DND-41 (cell line): ENCODE measurements around the gene MRPS23.

Source experiments
- ATAC-seq: fragments of 200-7000 bp; cut with Tn5 transposase; 3 replicates; pipeline ENCODE4 v1.9.1; 2021; ENCODE audit warnings: low read depth; ENCODE audit not compliant: insufficient read depth
- DNase-seq: peaks from one replicate; pipeline ENCODE4 v3.0.0-alpha.2; 2020
- H2AFZ ChIP-seq: 2 replicates; pipeline ENCODE4 v1.6.0; 2012; ENCODE audit warnings: low read depth, low read length
- H3K27ac ChIP-seq: 2 replicates; pipeline ENCODE4 v1.5.1; 2012; ENCODE audit warnings: low read length, inconsistent platforms
- H3K27me3 ChIP-seq: fragments of 200-600 bp; sonication (generic); 2 replicates; pipeline ENCODE4 v1.6.0; 2012; ENCODE audit warnings: low read length, mild to moderate bottlenecking, inconsistent platforms; ENCODE audit not compliant: insufficient read depth, poor library complexity
- H3K36me3 ChIP-seq: 2 replicates; pipeline ENCODE4 v1.5.1; 2012; ENCODE audit warnings: low read length, inconsistent platforms; ENCODE audit not compliant: insufficient read depth
- H3K4me1 ChIP-seq: 2 replicates; pipeline ENCODE4 v1.5.1; 2012; ENCODE audit warnings: mild to moderate bottlenecking, low read length; ENCODE audit not compliant: insufficient read depth
- H3K4me2 ChIP-seq: 2 replicates; pipeline ENCODE4 v1.6.0; 2012; ENCODE audit warnings: mild to moderate bottlenecking, moderate library complexity, low read length, inconsistent platforms; ENCODE audit not compliant: insufficient read depth
- H3K4me3 ChIP-seq, 2 experiments: fragments of 200-600 bp in 1 of 2; shearing (Covaris generic) in 1 of 2; 2 replicates each; pipeline ENCODE4 v1.5.1; 2012 to 2016; ENCODE audit warnings: inconsistent platforms in 2 of 2, low read length in 2 of 2, mild to moderate bottlenecking in 2 of 2, low read depth in 1 of 2, moderate library complexity in 1 of 2
- H3K79me2 ChIP-seq: 2 replicates; pipeline ENCODE4 v1.6.0; 2012; ENCODE audit warnings: low read length, inconsistent platforms; ENCODE audit not compliant: insufficient read depth
- H3K9ac ChIP-seq: 2 replicates; pipeline ENCODE4 v1.6.0; 2012; ENCODE audit warnings: low read depth, mild to moderate bottlenecking, inconsistent platforms, low read length, moderate library complexity
- H3K9me3 ChIP-seq: 2 replicates; pipeline ENCODE4 v1.5.1; 2012; ENCODE audit warnings: low read length, moderate library complexity, mild to moderate bottlenecking, inconsistent platforms; ENCODE audit not compliant: insufficient read depth, severe bottlenecking
- H4K20me1 ChIP-seq: 2 replicates; pipeline ENCODE4 v1.6.0; 2012; ENCODE audit warnings: low read length; ENCODE audit not compliant: insufficient read depth
- EZH2 ChIP-seq: IDR thresholded peaks from 3 replicates; pipeline ENCODE4 v1.6.1; 2012; ENCODE audit warnings: borderline replicate concordance, low read depth, mild to moderate bottlenecking, moderate library complexity, low read length, inconsistent platforms; ENCODE audit not compliant: severe bottlenecking
- TF ChIP-seq, protein P1 (sequence below): IDR thresholded peaks from 2 replicates; pipeline ENCODE4 v1.5.1; 2012; ENCODE audit warnings: borderline replicate concordance, low read length, moderate library complexity, mild to moderate bottlenecking; ENCODE audit not compliant: poor library complexity, severe bottlenecking; ENCODE audit errors: extremely low read depth

The MRPS23 gene

DNA sequence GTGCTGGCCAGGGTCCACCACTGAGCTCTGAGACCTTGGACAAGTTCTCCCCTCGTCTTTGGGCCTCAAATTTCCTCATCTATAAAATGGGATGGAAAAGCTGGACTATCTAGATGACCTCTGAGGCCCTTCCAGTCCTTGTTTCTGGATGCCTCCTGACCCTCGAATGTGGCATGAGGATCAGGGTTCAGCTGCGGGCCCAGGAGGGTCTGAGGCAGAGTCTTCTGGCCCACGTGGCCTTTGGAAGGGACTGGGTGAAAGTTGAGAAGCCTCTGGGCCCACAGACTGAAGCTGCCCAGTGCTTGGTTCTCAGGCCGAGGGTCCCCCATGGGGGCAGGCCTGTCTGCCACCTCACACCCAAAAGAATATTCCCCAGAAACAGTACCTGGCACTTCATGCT lies 16.9 kb upstream of the MRPS23 start:
- H3K4me3 ChIP-seq = no peak overlapping the region
- TF ChIP-seq EZH2 = no peak
- TF ChIP-seq, protein P1, sequence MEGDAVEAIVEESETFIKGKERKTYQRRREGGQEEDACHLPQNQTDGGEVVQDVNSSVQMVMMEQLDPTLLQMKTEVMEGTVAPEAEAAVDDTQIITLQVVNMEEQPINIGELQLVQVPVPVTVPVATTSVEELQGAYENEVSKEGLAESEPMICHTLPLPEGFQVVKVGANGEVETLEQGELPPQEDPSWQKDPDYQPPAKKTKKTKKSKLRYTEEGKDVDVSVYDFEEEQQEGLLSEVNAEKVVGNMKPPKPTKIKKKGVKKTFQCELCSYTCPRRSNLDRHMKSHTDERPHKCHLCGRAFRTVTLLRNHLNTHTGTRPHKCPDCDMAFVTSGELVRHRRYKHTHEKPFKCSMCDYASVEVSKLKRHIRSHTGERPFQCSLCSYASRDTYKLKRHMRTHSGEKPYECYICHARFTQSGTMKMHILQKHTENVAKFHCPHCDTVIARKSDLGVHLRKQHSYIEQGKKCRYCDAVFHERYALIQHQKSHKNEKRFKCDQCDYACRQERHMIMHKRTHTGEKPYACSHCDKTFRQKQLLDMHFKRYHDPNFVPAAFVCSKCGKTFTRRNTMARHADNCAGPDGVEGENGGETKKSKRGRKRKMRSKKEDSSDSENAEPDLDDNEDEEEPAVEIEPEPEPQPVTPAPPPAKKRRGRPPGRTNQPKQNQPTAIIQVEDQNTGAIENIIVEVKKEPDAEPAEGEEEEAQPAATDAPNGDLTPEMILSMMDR = no peak
- no peak overlapping the region for H3K9ac ChIP-seq
- ATAC-seq = no peak
- H3K36me3 ChIP-seq = no peaks in the 10 kb centered on the region
- no peaks in the 10 kb centered on the region for H3K79me2 ChIP-seq
- H3K27ac ChIP-seq = peak overlapping the region; percentile 3; the same call in 1 of the 2 replicates
- peaks cover 25% of the 10 kb centered on the region for H3K4me1 ChIP-seq
- H3K4me2 ChIP-seq = no peak overlapping the region
- H2AFZ ChIP-seq = no peak overlapping the region
- no peaks in the 10 kb centered on the region for H4K20me1 ChIP-seq
- DNase-seq = no peak
- no peaks in the 10 kb centered on the region for H3K9me3 ChIP-seq
- H3K27me3 ChIP-seq = no peaks in the 10 kb centered on the region

DNA sequence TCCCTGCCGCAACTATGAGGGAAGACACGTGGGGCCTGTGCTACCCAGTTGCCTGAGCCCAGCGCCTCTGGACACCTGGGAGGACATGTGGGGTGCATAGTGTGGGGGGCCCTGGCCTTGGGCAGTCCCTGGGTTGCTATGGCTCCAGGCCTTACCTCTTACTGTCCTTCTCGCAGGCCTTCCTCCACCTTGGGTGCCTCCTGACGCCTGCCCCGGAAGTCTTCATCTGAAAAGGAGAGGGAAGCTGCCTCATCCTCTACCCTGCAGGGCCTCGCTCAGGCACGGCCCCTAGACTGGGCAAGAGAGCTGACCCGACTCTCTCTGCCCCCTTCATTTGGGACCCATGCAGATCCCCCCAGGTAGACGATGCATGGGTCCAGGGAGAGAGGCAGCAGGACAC lies 16.5 kb upstream of the MRPS23 start:
- DNase-seq = no peak
- ATAC-seq = no peak

DNA sequence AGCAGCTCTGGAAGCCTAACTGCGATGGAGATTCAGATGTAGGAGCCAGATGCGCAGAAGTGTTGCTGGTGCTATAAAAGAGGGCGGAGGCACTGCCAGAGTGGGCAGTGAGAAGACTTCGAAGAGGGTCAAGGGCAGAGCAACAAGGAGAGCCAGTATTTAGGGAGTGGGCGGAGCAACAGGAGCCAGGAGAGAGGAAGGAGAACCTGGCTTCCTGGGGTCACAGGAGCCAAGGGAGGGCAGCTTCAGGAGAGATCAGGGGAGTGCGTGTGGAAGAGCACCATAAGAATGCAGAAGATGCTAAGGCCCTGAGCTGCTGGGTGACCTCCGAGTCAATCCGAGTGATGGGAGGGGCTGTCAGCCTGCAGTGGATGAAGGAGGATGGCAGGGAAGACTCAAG lies 14.4 kb upstream of the MRPS23 start:
- Histone ChIP-seq H3K9ac (no peak overlapping the region), H3K27me3 (no peaks in the 10 kb centered on the region), H2AFZ (no peak overlapping the region), H3K4me2 (no peak overlapping the region), H3K79me2 (no peaks in the 10 kb centered on the region), H3K36me3 (no peaks in the 10 kb centered on the region), H3K4me1 (peaks cover 36% of the 10 kb centered on the region), H3K9me3 (no peaks in the 10 kb centered on the region), H3K27ac (no peak overlapping the region), H4K20me1 (no peaks in the 10 kb centered on the region), H3K4me3 (no peak overlapping the region)
- TF ChIP-seq, protein P1 = no peak
- TF ChIP-seq EZH2 = no peak
- DNase-seq (no peak), ATAC-seq (no peak)

More for the DNA sequence above, 16.5 kb upstream of the MRPS23 start:
- no peak overlapping the region for H3K9ac ChIP-seq
- H3K36me3 ChIP-seq = no peaks in the 10 kb centered on the region
- no peak overlapping the region for H3K4me3 ChIP-seq
- H4K20me1 ChIP-seq = no peaks in the 10 kb centered on the region
- H3K4me1 ChIP-seq = peaks cover 25% of the 10 kb centered on the region
- H3K9me3 ChIP-seq = no peaks in the 10 kb centered on the region
- no peaks in the 10 kb centered on the region for H3K79me2 ChIP-seq
- H2AFZ ChIP-seq = no peak overlapping the region
- H3K4me2 ChIP-seq = no peak overlapping the region
- H3K27me3 ChIP-seq = no peaks in the 10 kb centered on the region
- no peak overlapping the region for H3K27ac ChIP-seq
- TF ChIP-seq, protein P1 = no peak
- TF ChIP-seq EZH2 = no peak
